ENCODE measurements around the gene FMNL2. TPM values are rescaled to one million over a fixed set of nuclear protein-coding genes. Genes with fewer than 3 reads are reported as not detected.

The FMNL2 gene
- 12.0 TPM for total RNA-seq

GRCh38 chr2:152335016-152335725, at the start of gene FMNL2:
Gene FMNL2 (plus strand): TSS chr2:152335174.
- intact Hi-C loops (cut with DNase I), result loop anchor here (5.0 to 10.0 kb wide), 6 partner anchors 72 to 382 kb away; partner anchors contain the start of genes ARL6IP6, PRPF40A and STAM2
- Histone ChIP-seq H3K9me3 (no peaks in the 10 kb centered on the region), H3K4me3 (peak within 1 kb of the TSS; percentile 94 to 95), H3K36me3 (no peaks in the 10 kb centered on the region), H3K4me1 (peaks cover 2 to 7% of the 10 kb centered on the region in 2 donors), H3K27me3 (no peaks in the 10 kb centered on the region), H3K27ac (peak within 1 kb of the TSS; percentile 87 to 92)
- peak; percentile 58 to 92 for DNase-seq (ENCODE audit: low spot score in 2 of 2)
- TF ChIP-seq, protein P1, sequence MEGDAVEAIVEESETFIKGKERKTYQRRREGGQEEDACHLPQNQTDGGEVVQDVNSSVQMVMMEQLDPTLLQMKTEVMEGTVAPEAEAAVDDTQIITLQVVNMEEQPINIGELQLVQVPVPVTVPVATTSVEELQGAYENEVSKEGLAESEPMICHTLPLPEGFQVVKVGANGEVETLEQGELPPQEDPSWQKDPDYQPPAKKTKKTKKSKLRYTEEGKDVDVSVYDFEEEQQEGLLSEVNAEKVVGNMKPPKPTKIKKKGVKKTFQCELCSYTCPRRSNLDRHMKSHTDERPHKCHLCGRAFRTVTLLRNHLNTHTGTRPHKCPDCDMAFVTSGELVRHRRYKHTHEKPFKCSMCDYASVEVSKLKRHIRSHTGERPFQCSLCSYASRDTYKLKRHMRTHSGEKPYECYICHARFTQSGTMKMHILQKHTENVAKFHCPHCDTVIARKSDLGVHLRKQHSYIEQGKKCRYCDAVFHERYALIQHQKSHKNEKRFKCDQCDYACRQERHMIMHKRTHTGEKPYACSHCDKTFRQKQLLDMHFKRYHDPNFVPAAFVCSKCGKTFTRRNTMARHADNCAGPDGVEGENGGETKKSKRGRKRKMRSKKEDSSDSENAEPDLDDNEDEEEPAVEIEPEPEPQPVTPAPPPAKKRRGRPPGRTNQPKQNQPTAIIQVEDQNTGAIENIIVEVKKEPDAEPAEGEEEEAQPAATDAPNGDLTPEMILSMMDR (IDR thresholded peaks at IDR 0.05), result peak in 1 of 3 experiments; percentile 19

GRCh38 chr2:152292991-152293390, 42.0 kb upstream of the FMNL2 start:
- Histone ChIP-seq H3K4me3 (no peak overlapping the region), H3K27ac (no peak overlapping the region), H3K27me3 (no peaks in the 10 kb centered on the region), H3K4me1 (no peaks in the 10 kb centered on the region), H3K9me3 (no peaks in the 10 kb centered on the region), H3K36me3 (no peaks in the 10 kb centered on the region)
- no peak for DNase-seq (ENCODE audit: low spot score in 2 of 2)
- intact Hi-C loops (cut with DNase I), result no loop called here
- TF ChIP-seq, protein P1 (IDR thresholded peaks at IDR 0.05), result no peak

GRCh38 chr2:152297715-152298114, 37.3 kb upstream of the FMNL2 start:
- Histone ChIP-seq H3K27me3 (no peaks in the 10 kb centered on the region), H3K4me3 (no peak overlapping the region), H3K27ac (no peak overlapping the region), H3K4me1 (no peaks in the 10 kb centered on the region), H3K9me3 (no peaks in the 10 kb centered on the region), H3K36me3 (no peaks in the 10 kb centered on the region)
- intact Hi-C loops (cut with DNase I), result no loop called here
- DNase-seq (ENCODE audit: low spot score in 2 of 2), result no peak
- TF ChIP-seq, protein P1 (IDR thresholded peaks at IDR 0.05), result no peak

GRCh38 chr2:152298754-152299153, 36.2 kb upstream of the FMNL2 start:
- Histone ChIP-seq H3K4me3 (no peak overlapping the region), H3K36me3 (no peaks in the 10 kb centered on the region), H3K27ac (no peak overlapping the region), H3K4me1 (no peaks in the 10 kb centered on the region), H3K9me3 (no peaks in the 10 kb centered on the region), H3K27me3 (no peaks in the 10 kb centered on the region)
- TF ChIP-seq, protein P1 (IDR thresholded peaks at IDR 0.05), result no peak
- intact Hi-C loops (cut with DNase I), result no loop called here
- DNase-seq (ENCODE audit: low spot score in 2 of 2), result no peak

DNA sequence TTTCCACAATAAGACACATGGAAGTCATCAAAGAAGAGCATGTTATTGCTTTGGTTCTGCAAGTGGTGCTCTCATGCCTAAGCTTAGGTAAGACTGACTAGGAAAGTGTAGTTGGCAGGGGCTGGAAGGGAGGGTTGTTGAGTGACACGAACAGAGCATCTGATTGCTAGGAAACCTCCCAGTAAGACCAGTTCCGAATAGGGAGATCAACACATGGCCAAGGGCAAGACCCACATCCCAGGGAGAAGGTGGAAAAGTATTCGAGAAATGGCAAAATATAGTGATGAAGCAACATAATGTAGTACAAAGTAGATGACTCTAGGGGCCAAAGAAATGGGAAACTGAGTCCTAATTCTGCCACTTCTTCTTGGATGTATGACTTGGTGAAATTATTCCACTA, 33.8 kb upstream of the FMNL2 start:
- H3K4me1 ChIP-seq, result no peaks in the 10 kb centered on the region
- H3K27ac ChIP-seq, result no peak overlapping the region
- H3K9me3 ChIP-seq, result no peaks in the 10 kb centered on the region
- TF ChIP-seq, protein P1 (IDR thresholded peaks at IDR 0.05), result no peak
- H3K4me3 ChIP-seq, result no peak overlapping the region
- no peaks in the 10 kb centered on the region for H3K27me3 ChIP-seq
- intact Hi-C loops (cut with DNase I), result no loop called here
- DNase-seq (ENCODE audit: low spot score in 2 of 2), result no peak
- no peaks in the 10 kb centered on the region for H3K36me3 ChIP-seq
